CD4-positive, alpha-beta T cell treated with Interleukin-6 at 100 ng/mL for 8 hours (primary cell): ENCODE measurements around the gene TTBK1.

Experiments used
- DNase-seq: peaks from one replicate; pipeline ENCODE4 v3.0.0-alpha.2; 2020; ENCODE audit warnings: mixed read lengths, low spot score

TTBK1 gene

DNA sequence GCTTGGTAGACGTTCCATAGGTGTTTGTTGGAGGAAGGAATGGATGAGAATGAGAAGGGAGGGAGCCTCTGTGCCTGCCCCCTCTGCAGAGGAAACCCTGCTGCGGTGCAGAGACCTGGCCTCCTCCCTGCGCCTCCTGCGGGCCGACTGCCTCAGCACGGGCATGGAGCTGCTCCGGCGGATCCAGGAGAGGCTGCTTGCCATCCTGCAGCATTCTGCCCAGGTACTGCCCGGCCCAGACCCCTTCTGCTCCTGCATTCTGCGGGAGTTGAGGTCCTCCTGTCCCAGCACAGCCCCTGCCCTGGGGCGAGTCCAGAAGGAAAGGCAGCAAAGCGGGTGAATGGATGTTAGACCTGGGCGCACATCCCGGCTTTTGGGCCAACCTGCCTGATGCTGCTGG, 20.1 kb upstream of the TTBK1 start:
- no peak for DNase-seq

DNA sequence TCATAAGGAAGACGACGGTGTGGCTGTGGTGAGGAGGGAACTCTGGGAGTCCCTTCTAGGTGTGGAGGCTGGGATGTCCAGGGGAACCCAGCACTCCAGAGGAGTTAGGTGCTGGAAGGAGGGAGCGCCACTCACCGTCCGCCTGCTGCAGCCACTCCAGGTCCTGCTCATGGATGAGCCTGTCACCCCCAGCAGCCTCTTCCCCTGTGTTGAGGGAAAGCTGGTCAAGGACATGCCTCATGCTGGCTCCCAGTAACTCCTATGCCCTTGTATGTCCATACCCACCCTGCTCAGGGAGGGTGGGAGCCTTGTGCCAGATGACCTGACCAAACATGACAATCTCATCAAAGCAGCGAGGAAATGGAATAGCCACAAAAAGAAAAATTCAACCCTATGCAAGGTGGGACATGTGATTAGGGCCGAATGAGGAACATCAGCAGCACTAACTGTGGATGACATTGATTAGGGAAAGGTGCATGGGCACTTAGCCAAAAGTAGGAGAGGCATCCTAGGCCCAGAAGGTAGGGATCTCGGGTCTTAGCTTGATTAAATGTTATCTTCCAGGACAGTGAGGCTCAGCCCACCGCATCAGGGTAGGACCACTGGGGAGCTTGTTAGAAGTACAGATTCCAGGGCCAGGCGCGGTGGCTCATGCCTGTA, 17.0 kb upstream of the TTBK1 start:
- no peak for DNase-seq

DNA sequence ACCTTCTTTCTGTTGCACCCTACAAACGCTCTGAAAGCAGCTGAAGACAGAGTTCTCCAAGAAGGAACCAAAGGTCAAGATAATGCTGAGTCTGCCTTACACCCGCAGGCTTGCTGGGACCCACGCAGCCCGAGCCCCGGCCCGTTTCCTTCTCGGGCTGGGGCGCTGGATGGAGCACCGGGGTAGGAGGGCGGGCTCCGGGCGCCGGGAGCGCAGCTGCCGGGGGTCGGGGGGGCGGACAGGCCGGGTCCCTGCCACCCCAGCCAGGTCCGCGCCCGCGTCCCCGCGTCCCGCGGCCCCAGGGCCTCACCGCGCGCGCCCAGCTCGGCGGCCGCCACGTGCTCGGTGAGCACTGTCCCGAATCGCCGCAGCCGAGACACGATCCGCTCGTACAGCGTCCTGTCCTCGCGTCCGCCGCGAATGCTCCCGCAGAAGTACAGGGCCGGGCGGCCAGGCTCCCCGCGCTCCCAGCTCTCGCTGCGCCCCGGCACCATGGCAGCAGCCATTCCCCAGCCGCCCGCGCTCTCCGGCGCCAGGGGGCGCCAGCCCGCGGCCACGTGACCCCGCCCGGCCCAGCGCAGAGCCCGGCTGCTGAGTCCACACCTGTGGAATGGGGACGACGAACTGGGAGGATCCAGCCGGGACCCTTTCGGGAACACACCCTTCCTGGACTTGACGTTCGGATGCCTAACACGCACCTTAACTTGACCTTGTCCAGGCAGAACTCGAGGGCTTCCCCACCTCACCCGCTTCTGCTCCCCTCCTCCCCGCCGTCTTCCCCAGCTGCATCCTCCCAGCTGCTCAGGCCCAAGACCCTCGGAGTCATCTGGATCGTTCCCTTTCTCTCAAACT, 14.1 kb upstream of the TTBK1 start, which contains the start of gene DNPH1:
TSS of gene DNPH1 (minus strand) at position 531 of the 852 bp plus-strand sequence. CDS start at position 506, 25 bp downstream.
- peak; percentile 73 for DNase-seq

DNA sequence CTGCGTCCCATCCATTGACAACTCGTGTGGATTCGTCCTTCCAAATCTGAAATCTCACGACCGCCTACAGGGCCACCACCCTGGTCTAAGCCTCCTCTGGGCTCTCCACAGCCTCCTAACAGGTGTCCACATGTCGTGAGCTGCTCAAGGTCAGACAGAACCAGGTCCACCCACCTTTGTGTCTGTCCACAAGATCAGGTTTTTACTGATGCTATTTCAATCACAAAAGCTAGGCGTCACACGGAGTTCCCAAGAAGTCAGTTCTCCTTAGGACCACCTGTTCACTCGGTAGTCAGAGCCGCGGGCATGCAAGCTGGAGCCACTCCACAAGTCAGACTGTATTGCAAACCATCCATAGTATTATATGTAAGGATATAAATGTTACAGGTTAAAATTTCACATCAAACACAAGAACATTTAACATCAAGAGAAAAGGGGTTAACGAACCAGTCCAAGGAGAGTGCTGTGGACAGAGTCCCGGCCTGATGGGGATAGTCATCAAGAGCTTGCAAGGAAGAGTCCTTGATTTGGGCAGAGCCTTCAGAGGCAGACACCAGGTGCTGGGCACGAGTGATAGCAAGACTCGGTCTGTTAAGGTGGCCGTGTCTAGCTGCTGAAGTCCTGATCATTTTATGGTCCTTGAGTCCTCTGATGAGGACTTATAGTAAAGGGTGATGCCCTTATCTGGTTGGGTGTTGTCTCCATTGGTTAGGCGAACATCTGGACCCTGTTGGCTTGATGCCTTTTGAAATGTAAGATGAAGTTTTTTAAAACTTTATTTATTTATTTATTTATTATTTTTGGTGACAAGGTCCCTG, 13.3 kb upstream of the TTBK1 start:
- DNase-seq, result no peak

DNA sequence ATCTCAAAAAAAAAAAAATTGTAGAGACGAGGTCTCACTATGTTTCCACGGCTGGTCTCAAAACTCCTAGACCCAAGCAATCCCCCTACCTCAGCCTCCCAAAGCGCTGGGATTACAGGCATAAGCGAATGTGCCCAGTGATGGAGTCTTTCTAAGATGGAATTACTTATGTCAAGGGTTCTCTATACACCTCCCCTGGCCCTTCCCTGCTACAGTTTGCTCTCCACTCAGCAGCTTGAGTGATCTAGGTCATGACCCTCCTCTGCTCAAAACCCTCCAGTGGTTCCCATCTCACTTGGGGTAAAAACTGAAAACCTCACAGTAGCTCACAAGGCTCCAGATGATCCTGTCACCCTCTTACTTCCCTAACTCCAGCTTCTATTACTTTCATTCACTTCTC, 12.2 kb upstream of the TTBK1 start:
- DNase-seq, result no peak

DNA sequence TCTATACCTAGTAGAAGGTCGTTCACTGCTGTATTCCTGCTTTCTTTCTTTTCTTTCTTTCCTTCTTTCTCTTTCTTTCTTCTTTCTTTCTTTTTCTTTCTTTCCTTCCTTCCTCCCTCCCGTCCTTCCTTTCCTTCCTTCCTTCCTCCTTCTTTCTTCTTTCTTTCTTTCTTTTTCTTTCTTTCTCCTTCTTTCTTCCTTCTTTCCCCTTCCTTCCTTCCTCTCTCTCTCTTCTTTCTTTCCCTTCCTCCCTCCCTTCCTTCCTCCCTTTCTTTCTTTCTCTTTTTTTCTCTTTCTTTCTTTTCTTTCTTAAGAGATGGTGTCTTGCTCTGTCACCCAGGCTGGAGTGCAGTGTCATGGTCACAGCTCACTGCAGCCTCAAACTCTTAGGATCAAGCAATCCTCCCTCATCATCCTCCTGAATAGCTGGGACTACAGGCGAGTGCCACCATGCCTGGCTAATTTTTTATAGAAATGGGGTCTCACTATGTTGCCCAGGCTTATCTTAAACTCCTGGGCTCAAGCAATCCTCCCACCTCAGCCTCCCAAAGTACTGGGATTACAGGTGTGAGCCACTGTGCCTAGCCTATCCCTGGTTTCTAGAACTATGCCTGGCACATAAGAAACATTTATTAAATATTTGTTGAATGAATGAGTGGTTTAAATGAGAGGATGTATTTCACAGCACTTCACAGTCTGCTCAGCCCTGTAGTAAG, 11.4 kb upstream of the TTBK1 start:
- DNase-seq, result no peak

DNA sequence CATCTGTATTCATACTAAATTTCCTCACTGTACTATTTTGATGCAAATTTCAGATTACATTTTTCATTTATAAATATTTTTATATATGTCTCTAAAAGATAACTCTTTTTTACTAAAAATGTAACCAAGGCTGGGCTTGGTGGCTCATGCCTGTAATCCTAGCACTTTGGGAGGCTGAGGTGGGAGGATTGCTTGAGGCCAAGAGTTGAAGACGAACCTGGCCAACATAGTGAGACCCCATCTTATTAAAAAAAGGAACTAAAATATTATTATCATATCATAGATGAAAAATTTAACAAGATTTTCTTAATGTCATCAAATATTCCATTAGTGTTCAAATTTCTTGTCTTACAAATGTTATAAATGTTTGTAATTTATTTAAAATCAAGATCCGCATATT, 7.4 kb upstream of the TTBK1 start:
- no peak for DNase-seq

DNA sequence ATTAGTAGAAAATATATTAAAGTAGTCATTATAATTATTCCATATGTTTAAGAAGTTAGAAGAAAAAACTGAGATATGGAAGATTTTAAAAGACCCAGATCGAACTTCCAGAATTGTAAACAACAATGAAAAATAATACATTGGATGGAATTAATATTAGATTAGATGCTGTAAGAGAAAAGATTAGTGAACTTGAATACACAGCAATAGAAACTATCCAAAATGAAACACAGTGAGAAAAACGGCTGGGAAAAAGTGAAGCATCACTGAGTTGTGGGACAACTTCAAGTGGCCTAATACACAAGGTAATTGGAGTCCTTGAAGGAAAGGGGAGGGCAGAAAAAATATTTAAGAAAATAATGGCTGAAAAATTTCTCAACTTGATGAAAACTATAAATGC, 4.2 kb upstream of the TTBK1 start:
- DNase-seq, result no peak

DNA sequence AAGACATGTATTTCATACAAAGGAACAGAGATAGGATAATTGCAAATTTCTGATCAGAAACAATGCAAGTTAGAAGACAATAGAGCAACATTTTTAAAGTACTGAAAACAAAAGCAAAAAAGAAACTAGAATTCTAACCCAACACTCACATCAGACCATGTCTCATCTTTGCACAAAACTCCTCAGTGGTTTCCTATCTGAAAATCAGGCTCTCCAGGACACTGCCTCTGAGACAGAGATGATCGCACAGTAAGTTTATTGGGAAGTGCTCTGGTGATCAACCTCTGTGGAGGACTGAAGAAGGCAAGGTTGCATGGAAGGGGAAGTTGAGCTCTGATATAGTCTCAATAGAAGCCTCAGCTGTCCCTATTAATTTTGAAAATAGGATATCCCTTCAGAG, 2.3 kb upstream of the TTBK1 start:
- no peak for DNase-seq

DNA sequence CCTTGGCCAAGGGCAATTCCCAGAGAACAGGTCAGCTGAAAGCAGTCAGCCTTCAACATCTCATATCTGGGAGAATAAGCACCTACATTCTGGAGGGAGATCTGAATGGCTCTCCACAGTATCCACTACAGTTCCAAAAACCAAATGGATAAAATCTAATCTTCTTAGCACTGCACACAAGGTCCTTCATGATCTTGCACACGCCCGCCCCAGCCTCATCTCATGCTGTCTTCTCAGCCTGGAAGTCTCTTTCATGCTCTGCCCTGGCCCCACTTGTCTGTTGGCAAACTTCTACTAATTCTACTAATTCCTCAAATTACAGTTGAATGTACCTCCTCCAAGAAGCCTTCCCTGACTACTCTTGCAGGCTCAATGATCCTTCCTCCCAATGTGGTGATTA, 1.8 kb upstream of the TTBK1 start:
- no peak for DNase-seq

DNA sequence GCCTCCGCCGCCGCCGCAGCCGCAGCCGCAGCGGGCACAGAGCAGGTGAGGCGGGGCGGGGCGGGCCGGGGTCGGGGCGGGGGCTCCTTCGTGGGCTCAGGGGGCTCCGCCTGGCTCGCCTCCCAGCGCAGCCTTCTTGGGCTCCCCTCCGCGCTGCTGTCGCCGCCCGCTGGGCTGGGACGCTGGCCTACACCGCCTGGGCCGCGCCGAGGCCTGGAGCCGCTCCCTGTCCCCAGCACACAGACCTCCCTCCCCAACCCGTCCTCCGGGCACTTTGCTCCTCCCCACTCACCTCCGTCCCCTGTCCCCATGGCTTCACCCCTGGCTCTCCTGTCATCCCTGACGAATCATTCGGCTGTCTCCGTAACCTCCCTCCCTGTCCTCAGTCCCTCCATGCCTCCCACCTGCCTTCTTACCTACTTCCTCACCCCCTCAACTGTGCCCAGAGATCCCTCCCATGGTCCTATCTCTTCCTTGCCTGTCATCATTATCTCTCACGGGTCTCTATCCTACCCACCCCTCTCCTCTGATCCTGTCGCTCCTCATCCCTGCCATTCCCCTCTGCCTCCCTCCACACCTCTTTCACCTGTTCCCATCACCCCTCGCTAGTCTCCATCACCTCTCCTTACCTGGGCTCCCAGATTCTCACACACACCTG, 512 bp downstream of the TTBK1 start:
- DNase-seq, result no peak

DNA sequence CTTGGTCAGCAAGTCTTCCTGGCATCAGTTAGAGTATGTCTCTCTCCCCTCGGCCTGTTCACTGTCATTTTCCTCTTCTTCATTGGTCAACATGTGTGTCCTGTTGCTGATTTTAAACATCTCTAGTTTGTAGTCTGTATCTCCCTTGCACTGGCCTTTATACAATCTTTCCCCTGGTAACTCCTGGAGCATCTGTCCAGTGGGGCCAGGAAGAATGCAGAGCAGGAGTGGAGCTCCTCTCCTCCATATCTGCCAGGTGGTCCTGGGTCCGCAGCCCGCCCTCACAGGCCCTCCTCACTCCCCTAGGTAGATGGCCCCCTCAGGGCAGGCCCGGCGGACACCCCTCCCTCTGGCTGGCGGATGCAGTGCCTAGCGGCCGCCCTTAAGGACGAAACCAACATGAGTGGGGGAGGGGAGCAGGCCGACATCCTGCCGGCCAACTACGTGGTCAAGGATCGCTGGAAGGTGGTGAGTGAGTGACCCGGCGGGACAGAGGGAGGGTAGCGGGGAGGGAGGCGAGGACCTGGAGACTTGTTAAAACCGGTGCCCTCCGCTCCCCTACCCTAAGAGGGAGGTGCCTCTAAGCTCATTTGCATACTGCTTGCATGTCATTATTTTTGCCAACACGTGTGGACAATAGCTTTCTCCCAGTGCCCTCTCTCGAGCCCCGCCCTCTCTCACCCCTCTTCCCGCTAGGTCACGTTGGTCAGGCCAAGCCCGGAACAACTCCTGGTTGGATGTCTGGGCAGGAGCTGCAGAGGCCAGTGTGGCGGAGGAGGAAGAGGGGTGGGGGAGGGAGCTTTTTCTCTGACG, 3.2 kb downstream of the TTBK1 start:
- DNase-seq, result no peak

DNA sequence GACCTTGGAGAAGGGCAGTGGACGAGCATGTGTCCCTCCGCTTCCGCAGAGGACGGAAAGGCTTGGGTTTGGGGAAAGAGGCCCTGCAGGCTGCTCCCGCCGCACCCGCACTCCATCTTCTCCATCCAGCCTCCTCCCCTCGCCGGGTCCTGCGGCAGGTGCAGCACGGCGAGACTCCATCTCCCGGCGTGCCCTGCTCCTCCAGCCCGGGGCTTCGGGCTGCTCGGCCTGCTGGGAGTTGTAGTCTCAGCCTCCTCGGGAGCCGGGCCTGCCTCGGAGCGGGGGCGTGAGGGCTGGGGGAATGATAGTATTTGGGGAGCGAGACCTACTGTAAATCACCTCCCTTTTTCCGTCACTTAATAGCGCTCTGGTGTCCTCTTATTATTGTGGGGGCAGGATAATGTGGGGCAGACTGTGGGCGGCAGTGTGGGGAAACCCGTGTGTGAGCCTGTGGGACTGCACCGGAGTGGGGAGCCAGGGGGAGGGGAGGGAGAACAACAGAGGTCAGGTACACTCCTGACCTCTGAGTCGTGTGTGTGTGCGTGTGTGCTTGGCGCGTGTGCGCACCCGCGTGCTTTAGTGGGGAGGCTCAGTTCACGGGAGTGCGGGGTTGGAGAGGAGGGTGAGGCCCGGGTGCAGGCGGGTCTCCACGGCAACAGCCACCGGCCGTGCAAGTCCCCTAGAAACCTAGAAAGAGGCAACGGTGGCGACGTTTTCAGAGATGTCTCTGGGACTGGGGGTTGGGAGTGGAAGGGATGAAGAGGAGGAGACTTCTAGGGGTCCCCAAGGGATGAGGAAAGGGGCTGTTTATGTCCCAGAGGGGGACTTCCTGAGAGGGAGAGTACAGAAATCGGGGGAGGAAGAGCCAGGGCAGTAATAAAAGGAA, 4.1 kb downstream of the TTBK1 start:
- peak; percentile 81 for DNase-seq

DNA sequence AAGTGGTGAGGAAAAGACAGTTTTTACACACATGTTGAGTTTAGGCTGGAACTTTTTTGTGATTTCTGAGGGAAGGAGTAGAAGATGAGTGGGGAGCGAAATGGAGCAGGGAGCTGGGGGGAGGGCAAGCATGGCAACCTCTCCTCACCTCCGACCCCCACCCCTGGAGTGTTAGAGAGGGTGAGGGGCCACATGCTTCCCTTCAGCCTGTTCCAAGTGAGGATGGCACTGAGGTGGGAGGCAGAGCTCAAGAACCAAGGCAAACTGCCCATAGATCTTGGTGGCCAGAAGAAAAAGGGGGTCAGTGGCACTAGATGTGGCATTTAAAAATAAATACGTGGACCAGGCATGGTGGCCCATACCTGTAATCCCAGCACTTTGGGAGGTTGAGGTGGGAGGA, 4.8 kb downstream of the TTBK1 start:
- no peak for DNase-seq

DNA sequence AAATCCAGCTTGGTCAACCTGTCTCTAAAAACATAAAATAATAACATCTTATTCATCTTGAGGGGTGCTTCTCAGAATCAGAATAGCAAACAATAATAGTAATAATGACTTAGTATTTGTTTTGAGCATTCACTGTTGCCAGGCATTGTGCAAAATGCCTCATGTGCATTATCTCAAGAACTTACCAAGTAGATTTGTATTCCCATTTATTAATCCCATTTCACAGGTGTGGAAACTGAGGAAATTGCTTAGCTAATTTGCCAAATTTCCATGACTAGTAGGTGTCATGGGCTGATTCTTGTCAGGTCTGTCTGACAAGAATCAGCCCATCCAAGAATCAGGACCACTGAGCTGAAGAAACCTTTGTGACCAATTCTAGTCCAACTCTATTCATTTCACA, 5.5 kb downstream of the TTBK1 start:
- DNase-seq, result no peak

DNA sequence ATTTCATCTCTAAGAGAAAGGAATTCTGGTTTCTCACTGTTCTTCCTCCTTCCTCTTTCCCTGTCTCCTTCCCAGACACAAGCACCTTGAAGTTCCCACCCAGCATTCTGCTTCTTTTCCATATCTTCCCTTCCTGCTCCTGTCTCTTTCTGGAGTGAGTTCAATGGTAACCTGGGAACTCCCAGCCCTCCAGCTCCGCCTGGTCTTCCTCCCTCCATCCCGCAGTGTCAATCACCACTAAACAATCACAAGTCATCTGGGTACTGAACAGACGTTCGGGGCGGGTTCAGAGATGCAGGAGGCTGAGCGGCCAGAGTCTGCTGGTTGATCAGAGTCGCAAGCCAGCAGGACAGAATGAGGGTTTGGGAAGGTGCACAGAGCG, 7.7 kb downstream of the TTBK1 start:
- no peak for DNase-seq

DNA sequence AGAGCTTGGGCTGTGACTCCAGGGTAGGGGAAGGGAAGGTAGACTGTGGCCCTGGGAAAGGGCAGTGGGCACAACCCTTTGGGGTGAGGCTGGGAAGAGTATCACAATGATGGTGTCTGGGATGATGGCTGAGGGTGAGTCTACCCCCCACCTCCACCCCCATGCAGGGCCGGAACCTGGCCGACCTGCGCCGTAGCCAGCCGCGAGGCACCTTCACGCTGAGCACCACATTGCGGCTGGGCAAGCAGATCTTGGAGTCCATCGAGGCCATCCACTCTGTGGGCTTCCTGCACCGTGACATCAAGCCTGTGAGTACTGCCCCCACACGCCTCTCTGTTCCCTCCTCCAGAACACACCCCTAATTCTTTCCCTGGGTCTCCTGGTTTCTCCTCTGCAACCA, 10.1 kb downstream of the TTBK1 start:
- DNase-seq, result no peak

DNA sequence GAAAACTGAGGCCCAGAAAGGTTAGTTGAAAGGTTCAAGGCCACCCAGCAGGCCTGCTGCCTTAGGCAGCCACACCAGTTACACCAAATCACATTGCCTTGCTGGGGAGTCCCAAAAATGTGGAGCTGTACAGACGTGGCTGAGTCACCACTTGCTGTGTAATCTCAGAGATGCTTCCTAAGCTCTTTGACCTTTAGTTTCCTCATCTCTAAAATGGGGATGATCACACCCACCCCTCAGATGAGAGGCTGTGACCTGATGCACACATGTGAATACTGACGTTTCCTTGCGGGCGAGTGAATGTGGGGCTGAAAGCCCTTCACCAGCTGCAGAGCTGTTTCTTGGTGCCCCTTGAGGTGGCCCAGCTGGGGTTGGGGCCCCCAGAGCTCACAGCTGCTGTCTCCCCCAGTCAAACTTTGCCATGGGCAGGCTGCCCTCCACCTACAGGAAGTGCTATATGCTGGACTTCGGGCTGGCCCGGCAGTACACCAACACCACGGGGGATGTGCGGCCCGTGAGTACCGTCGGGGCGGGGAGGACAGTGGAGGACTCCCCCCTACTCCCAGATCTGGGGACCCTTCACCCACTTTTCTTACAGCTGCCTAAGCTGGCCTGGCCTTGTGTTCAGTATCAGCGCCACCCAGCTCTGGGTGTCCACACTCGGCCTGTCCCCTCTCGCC, 11.0 kb downstream of the TTBK1 start:
- no peak for DNase-seq

DNA sequence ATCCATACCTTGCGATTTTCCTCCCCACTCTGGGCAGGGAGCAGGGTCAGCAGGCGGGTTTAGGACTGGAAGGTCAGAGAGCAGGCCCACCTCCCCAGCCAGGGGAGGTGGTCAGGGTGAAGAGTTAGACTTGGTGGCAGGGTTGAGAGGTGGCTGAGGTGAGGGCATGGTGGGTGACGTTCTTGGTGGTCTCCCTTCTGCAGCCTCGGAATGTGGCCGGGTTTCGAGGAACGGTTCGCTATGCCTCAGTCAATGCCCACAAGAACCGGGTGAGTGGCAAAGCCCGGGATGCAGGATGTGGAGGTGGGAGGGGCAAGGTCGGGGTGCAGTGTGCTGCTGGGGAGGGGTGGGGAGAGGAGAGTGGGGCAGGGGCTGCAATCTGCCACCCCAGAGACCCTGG, 11.6 kb downstream of the TTBK1 start:
- no peak for DNase-seq
